Measurements from ENCODE around the gene ZNF620.
"Not testable (repeated sequence)": the region's sequence is repeated elsewhere in the genome, so short reads cannot be mapped to it uniquely, and the experiment has no call there.

Gene ZNF620

DNA sequence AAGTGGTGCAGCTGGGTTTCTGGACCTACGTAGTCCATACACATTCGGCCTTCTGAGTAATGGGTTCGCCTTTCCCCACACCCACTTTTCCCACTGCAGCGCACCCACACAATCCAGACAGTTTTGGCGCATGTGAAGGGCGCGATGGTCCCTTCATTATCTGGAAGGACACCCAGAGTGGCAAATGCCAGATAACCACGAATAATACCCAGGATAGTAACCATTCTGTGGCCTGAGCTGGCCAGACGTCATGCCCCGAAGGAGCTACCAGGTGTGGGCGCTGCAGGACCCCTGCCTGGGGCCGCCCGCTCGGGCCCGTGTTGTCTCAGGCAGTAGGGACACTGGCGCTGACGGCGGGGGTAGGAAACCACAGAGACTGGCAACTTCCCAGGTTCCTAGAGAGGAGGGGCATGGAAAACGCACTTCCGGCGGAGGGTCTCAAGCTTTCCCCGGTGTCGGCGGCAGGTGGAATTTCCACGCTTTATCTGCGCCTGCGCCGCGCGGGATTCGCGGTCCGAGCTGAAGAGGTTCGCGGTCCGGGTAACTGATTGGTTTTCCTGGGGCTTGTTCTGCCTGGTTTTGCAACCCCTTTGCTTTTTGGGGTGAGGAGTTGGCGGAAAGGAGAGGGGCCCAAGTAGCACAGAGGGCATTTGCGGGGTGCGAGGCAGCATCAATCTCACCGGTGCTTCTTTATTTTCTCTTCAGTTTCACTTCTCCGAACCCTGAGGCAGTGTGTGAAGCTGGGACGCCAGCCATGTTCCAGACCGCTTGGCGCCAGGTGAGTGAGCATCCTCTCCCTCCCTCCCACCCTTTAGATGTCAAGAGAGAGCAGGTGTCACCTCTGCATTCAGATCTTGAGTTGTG lies at the start of gene ZNF620:
TSS of gene ZNF620 (plus strand) at position 441 of the 864 bp plus-strand sequence. CDS start at position 755, 314 bp downstream.
- DNase-seq (ENCODE audit: low spot score): peak; percentile 91

DNA sequence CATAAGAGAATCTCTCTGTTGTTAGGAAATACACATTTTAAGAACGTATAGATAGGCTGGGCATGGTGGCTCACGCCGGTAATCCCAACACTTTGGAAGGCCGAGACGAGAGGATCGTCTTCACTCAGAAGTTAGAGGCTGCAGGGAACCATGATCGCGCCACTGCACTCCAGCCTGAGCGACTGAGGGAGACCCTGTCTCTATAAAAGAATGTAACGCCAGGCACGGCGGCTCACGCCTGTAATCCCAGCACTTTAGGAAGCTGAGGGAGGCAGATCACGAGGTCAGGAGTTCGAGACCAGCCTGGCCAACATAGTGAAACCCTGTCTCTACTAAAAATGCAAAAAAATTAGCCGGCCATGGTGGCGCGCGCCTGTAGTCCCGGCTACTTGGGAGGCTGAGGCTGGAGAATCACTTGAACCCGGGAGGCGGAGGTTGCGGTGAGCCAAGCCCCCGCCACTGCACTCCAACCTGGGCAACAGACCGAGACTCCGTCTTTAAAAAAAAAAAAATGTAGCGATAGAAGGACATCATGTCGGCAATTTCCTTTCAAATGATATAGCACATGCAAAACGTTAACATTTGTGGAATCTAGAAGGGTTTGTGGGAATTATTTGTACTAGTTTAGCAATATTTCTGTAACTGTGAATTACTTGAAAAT lies 49.4 kb upstream of the ZNF620 start:
- no peak for DNase-seq (ENCODE audit: low spot score)

DNA sequence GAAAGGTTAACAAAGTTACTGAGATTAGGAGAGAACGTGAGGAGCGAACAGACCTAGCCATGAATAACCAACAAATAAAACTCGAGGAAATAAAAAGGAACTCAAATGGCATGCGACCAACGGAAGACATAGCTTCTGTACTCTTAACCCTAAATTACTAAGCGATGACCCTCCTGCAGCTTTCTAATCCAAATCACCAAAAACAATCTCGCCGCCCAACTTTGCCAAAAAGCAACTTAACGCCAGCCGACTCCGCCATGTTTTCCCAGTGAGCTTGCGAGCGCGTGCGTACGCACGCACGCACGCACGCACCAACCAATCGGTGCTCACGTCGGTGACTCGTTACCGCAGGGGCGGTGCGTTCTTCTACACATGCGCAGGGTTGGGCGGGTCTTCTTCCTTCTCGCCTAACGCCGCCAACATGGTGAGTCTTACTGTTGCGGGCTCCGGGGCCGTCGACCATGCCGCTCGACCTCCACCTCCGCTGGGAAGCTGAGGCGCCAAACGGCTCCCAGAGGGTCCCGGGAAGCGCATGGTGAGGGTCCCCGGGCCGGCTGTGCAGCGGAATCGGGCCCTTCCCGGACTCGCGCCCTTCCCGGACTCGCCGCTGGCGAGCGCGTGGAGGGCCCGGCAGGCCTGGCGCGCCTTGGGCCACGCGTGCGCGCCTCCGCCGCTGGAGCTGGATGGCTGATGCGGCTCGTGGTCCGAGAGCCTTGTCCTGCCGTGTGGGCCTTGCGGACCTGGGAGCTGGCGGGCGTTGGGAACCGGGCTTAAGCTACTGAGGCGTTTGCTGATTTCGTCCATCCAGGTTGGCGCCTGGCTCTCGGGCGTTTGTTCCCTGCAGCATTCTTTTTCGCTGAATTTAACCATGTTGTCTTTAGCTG lies 48.7 kb upstream of the ZNF620 start, which contains the start of gene RPL14:
TSS of gene RPL14 (plus strand) at position 400 of the 884 bp plus-strand sequence. CDS start at position 533, 133 bp downstream.
- peak; percentile 97 for DNase-seq (ENCODE audit: low spot score)

DNA sequence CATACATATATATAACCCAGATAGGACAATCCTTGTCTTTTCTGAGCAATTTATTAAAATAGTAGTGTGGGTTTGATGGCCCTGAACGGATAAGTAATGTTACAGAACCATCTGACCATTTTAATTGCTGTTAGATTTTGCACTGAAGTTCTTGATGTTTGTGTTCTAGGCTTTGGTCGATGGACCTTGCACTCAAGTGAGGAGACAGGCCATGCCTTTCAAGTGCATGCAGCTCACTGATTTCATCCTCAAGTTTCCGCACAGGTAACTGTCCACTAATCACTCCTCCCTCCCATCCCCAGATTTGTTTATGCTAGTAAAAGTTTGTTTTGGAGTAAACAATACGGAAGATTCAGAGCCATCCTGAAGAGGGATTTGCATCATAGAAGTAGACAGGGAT lies 47.4 kb upstream of the ZNF620 start:
- DNase-seq (ENCODE audit: low spot score): no peak

DNA sequence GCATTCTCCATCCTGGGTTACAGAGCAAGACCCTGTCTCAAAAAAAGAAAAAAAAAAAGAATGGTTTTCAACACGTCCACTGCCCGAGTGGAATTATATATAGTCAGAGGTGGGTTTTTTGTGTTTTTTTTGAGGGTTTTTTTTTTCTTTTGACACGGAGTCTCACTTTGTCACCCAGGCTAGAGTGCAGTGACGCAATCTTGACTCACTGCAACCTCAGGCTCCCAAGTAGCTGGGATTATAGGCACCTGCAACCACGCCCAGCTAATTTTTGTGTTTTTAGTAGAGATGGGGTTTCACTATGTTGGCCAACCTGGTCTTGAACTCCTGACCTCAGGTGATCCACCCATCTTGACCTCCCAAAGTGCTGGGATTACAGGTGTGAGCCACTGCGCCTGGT lies 45.4 kb upstream of the ZNF620 start:
- DNase-seq (ENCODE audit: low spot score): not testable (repeated sequence)

DNA sequence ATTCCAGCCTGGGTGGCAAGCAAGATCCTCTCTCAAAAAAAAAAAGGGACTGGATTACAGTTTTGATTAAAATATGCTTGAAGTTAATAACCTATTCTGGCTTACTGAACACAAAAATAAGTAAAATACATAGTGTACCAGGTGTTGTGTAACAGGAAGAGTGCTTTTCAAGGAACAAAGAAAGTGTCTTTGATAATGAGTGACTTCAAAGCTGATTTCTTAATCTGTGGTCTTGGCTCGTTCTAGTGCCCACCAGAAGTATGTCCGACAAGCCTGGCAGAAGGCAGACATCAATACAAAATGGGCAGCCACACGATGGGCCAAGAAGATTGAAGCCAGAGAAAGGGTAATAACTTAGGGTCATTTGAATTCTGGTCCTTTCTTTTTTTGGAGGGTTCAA lies 44.7 kb upstream of the ZNF620 start:
- no peak for DNase-seq (ENCODE audit: low spot score)

DNA sequence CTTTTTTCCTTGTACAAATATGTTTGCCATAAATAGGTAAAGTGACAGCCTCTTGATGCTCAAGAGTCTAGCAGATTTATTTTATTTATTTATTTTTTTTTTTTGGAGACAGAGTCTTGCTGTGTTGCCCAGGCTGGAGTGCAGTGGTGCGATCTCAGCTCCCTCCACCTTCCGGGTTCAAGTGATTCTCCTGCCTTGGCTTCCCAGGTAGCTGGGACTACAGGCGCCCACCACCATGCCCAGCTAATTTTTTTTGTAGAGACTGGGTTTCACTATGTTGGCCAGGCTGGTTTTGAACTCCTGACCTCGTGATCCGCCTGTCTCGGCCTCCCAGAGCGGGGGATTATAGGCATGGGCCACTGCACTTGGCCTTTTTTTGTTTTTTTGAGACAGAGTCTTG lies 43.0 kb upstream of the ZNF620 start:
- not testable (repeated sequence) for DNase-seq (ENCODE audit: low spot score)

DNA sequence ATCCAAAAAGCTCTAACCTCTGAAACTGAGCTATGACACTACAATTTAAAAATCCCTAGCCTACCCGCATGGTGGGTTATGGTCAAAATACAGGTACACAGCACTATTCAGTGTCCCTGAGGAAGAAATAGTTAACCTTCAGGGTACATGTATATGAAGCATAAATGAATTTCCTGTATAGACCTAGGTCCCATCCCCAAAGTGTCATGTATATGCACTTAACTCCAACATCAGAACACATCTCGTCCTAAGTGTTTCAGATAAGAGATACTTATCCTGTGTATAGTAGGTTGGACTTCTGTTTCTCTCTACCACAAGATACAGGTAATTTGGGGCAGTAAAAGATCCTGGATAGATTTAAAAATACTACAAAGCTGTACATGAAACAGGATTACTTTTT lies 42.3 kb upstream of the ZNF620 start:
- DNase-seq (ENCODE audit: low spot score): no peak

DNA sequence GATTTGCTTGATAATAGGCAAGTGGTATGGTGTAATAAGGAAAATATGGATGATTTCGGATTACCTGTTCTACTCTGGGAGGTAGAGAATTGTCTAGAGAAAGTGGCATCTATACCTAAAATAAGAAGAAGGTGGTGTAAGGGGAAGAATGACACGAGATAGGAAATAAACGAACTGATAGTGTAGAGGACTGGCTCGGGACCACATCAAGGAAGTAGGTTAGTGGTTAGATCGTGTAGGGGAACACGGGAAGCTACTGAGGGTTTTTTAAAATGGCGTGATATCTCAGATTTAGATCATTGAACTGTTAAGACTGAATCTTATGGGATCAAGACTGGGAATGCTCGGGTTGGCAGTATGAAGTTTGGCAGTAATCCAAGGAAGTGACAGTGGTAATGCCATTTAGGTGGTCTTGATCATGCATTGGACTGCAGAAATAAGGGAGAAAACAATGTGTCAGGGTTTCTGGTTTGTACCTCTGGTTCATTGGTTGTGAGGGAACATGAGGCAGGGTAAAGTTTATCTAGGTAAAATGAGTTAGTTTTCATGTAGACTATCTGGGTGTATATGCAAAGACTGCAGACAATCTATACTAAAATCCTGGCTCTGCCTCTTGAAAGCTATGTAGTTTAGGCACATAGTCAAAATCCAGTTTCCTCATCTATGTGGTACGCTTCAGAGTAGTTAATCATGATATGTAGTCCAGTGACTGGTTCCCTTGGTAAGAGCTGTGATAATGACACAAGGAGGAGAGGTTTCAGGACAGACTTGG lies 41.3 kb upstream of the ZNF620 start:
- DNase-seq (ENCODE audit: low spot score): no peak

DNA sequence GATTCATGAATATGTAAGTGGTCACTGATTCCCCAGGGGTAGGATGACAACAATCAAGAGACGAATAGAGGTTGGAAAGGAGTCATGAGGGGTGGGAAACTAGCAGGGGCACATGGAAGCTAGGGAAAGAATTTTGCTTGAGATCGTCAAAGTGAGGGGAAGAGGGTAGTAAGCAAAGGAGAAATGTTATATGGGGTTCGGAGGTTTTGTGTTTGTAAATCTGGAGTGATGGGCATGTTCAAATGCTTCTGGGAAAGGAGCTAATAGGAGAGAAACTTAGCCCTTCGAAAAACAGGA lies 40.8 kb upstream of the ZNF620 start:
- peak; percentile 29 for DNase-seq (ENCODE audit: low spot score)

DNA sequence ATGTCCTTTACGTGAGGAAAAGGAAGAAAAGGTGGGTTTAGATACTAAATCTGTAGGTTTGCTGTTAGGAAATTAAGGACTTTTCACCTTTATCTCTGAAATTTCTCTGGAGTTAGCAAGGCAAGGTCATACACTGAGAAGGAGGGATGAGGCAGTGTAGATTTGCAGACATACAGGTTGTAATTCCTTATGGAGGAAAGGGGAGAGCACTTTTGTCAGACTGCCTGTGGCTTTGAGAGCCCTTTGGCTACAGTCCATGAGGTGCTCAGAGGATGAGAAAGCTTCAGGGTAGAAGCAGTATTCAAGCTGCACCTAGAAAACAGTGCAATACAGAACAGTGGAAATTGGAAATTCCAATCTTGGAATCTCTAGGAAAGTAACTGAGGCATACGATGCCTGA lies 40.4 kb upstream of the ZNF620 start:
- peak; percentile 48 for DNase-seq (ENCODE audit: low spot score)

DNA sequence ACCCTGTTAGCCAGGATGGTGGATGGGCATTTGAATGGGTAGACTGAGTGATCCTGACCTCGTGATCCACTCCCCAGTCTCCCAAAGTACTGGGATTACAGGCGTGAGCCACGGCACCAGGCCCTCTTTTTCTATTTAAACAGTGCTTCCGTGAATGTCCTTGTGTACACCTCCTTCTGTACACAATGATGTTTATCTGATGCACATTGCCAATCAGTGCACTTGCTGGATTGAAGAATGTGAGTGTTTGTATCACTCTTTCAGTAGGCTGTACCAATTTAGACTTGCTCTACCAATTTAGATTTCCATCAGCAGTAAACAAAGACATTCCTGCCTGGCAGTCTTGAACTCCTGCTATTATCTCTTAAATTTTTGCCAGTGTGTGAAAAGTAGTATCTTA lies 37.8 kb upstream of the ZNF620 start:
- no peak for DNase-seq (ENCODE audit: low spot score)

DNA sequence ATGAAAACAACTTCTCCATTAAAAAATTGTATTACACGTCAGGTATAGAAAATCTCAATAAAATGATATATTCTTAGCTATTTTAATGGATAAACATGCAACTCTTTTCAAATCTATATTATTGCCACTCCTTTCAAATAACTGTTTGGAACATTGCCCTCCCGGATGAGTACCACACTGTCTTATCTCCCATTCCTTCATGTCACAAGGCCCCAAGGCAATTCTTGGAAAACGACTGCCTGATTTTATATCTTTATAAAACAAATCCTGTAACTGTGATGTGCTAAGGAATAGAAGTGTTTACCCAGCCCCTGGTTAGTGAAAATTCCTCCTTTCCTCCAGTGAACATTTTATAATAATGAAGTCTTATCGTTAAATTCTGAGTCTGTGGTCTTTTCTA lies 35.1 kb upstream of the ZNF620 start:
- DNase-seq (ENCODE audit: low spot score): no peak

DNA sequence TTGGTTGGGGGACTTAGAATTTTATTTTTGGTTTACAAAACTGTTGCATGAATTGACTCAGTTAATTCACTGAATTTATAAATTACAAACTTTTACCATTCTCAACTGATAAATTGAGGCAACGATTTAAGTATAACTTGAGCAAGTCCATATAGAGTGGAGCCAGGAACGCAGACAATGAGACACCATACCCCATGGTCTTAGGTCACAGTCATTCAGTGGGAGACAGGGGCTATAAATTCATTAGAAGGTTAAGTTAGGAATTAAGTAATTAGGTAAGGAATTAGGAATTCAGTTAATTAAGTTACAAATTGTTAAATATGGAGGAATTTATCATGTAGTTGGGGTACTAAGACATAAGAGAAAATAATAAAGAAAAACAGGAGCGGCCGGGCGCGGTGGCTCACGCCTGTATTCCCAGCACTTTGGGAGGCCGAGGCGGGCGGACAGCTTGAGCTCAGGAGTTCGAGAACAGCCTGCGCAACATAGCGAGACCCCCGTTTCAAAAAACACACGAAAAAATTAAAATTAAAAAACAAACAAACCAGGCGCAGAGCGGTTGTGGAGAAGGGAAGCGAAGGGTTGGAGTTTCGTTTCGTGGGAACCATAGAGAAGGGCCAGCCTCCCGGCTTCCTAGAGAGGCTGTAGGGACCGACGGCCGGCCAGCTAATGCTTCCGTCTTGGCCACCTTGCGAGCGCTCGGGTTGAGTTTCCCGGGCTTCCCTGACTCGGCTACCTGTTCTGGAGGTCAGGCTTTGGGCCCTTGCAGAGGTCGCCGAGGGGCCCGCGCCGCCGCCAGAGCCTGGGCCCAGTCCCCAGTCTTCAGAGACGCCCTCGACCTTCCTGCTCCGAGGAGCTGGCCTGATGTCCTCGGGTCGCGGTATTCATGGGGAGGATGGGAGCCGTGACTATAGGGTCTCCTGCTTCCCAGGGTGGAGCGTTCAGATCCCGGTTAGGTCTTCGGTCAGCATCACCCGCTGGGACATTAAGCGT lies 29.1 kb upstream of the ZNF620 start, which contains the start of gene ZNF619:
TSS of gene ZNF619 (plus strand) at position 645 of the 993 bp plus-strand sequence. CDS start 858 bp downstream, outside the sequence.
- DNase-seq (ENCODE audit: low spot score): peak; percentile 82

DNA sequence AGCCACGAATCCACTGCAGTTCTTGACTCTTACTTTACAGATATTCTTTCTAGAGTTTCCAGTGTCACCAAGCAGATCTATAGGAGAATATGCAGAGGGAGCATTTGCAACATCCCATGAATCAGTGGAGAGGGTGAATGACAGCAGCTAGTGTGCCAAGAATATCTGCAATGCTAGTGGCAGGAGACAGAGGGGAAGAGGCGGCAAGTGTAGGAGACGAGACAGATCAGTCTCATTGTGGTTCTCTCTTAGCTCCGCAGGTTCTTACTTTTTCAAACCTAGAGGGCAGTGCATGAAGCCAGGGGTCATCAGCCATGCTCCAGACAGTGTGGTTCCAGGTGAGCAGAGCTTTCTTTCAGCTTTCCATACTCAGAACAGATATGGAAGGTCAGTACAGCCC lies 28.2 kb upstream of the ZNF620 start:
- DNase-seq (ENCODE audit: low spot score): peak; percentile 24

DNA sequence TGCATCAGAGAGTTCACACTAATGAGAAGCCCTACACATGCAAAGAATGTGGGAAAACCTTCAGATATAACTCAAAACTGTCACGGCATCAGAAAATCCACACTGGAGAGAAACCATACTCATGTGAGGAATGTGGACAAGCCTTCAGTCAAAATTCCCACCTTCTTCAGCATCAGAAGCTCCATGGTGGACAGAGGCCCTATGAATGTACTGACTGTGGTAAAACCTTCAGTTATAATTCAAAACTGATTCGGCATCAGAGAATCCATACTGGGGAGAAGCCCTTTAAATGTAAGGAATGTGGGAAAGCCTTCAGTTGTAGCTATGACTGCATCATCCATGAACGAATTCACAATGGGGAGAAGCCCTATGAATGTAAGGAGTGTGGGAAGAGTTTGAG lies 18.7 kb upstream of the ZNF620 start:
- no peak for DNase-seq (ENCODE audit: low spot score)

DNA sequence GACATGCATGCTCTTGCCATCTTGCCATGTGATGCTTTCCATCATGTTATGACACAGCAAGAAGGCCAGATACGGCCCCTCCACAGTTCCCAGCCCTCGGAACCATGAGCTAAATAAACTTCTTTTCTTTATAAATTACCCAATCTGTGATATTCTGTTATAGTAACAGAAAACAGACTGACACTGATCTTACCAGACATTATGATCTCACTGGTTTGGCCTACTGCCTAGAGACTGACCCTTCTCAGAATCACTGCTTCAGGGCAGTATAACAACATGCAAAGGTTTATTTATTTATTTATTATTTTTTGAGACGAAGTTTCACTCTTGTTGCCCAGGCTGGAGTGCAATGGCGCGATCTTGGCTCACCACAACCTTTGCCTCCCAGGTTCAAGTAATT lies 14.9 kb upstream of the ZNF620 start:
- no peak for DNase-seq (ENCODE audit: low spot score)

DNA sequence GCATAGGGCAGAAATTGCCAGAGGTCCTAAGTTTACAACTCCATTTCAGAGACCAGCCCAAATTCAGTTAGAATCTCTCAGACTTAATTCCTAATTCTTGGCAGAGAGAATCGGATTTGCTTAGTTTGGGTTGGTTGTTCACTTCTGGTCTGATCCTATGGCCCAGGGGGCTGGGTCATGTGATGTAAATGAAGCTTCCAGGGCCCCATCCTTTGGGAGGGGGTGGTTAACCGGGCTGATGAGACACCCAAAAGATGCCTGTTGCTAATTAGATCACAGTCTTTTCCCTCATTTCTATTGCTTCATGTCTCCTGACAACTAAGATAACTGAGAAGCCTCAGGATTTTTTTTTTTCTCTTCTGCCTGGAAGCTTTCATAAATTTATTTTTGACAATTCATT lies 11.1 kb upstream of the ZNF620 start:
- DNase-seq (ENCODE audit: low spot score): no peak

DNA sequence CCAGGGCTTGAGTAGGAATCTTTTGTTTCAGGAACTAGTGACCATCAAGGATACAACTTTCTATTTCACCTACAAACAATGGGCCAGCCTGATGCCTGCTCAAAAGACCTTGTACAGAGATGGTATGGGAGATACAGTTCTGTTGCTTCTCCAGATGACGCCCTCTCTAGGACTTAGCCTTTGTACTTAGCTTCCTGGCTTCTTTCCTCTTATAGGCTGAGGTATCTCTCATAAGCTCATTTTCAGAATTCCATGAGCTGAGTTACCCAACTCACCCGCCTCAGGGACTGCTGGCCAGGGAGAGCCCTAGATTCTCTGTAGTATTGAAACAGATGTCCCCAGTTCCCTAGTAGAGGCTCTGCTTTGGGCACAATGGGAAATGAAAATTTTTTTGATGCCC lies 8.6 kb upstream of the ZNF620 start:
- DNase-seq (ENCODE audit: low spot score): no peak

DNA sequence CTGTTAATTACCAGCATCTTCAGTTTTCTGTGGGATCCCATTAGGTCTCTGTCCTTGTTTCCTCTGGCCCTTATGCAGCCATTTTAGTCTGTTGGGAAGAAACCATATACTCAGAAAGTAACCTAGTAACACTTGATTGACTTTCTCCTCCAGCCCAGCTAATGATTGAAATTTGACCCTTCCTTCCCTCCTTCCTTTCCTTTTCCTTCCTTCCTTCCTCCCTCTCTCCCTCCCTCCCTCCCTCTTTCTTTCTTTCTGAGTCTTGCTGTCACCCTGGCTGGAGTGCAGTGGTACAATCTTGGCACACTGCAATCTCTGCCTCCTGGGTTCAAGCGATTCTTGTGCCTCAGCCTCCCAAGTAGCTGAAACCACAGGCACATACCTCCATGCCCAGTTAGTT lies 5.9 kb upstream of the ZNF620 start:
- no peak for DNase-seq (ENCODE audit: low spot score)
